SK-N-SH treated with all-trans-retinoic acid at 6 μM for 48 hours (cell line): ENCODE measurements around the gene IRS1.

Source experiments
- ATAC-seq: fragments of 200-7000 bp; cut with Tn5 transposase; 3 replicates; pipeline ENCODE4 v1.9.1; 2020; ENCODE audit warnings: mild to moderate bottlenecking, moderate library complexity
- ARNTL ChIP-seq: fragments of 450-650 bp; formaldehyde crosslinking; IDR thresholded peaks from 2 replicates; pipeline ENCODE4 v1.5.0; 2020; ENCODE audit warnings: low read depth, mild to moderate bottlenecking, moderate library complexity, borderline replicate concordance
- BACH2 ChIP-seq: fragments of 250-450 bp; sonication (Bioruptor Pico); IDR thresholded peaks from 2 replicates; pipeline ENCODE4 v1.9.0; 2021; ENCODE audit warnings: mild to moderate bottlenecking, borderline replicate concordance
- CSDC2 ChIP-seq: fragments of 250-450 bp; sonication (Bioruptor Pico); IDR thresholded peaks from 2 replicates; pipeline ENCODE4 v1.5.0; 2020; ENCODE audit warnings: mild to moderate bottlenecking, moderate library complexity
- ESRRG ChIP-seq: fragments of 250-450 bp; sonication (Bioruptor Pico); IDR thresholded peaks from 2 replicates; pipeline ENCODE4 v1.6.1; 2021; ENCODE audit warnings: mild to moderate bottlenecking
- GLIS3 ChIP-seq: fragments of 250-450 bp; sonication (Bioruptor Pico); IDR thresholded peaks from 2 replicates; pipeline ENCODE4 v1.5.0; 2020; ENCODE audit warnings: mild to moderate bottlenecking, moderate library complexity
- ISL1 ChIP-seq: fragments of 250-450 bp; sonication (Bioruptor Pico); IDR thresholded peaks from 2 replicates; pipeline ENCODE4 v2.1.2; 2022; ENCODE audit warnings: mild to moderate bottlenecking, moderate library complexity
- OSR1 ChIP-seq: fragments of 250-450 bp; sonication (Bioruptor Pico); IDR thresholded peaks from 2 replicates; pipeline ENCODE4 v1.8.0; 2022; ENCODE audit warnings: moderate library complexity, mild to moderate bottlenecking, inconsistent platforms
- PPARA ChIP-seq: fragments of 250-450 bp; sonication (Bioruptor Pico); IDR thresholded peaks from 2 replicates; pipeline ENCODE4 v1.5.0; 2020; ENCODE audit warnings: mild to moderate bottlenecking, borderline replicate concordance
- SNAI2 ChIP-seq: fragments of 250-450 bp; sonication (Bioruptor Pico); IDR thresholded peaks from 2 replicates; pipeline ENCODE4 v1.5.0; 2020; ENCODE audit warnings: mild to moderate bottlenecking, moderate library complexity
- TCF4 ChIP-seq: fragments of 250-450 bp; sonication (Bioruptor Pico); IDR thresholded peaks from 2 replicates; pipeline ENCODE4 v1.8.0; 2021; ENCODE audit warnings: mild to moderate bottlenecking, moderate library complexity, borderline replicate concordance
- TOX ChIP-seq: fragments of 250-450 bp; sonication (Bioruptor Pico); IDR thresholded peaks from 2 replicates; pipeline ENCODE4 v1.8.0; 2021; ENCODE audit warnings: mild to moderate bottlenecking, moderate library complexity, borderline replicate concordance
- ZC3H10 ChIP-seq: fragments of 250-450 bp; sonication (Bioruptor Pico); IDR thresholded peaks from 2 replicates; pipeline ENCODE4 v1.5.1; 2021; ENCODE audit warnings: mild to moderate bottlenecking, moderate library complexity
- ZFP30 ChIP-seq: fragments of 450-650 bp; formaldehyde crosslinking; IDR thresholded peaks from 2 replicates; pipeline ENCODE4 v1.5.0; 2022; ENCODE audit warnings: mild to moderate bottlenecking, moderate library complexity
- ZNF8 ChIP-seq: fragments of 450-650 bp; formaldehyde crosslinking; IDR thresholded peaks from 2 replicates; pipeline ENCODE4 v1.5.0; 2020; ENCODE audit warnings: mild to moderate bottlenecking, moderate library complexity
- TF ChIP-seq, protein P1 (sequence below): fragments of 250-450 bp; sonication (Bioruptor Pico); IDR thresholded peaks from 2 replicates; pipeline ENCODE4 v1.5.1; 2021; ENCODE audit warnings: mild to moderate bottlenecking, moderate library complexity
- TF ChIP-seq, protein P2 (sequence below): fragments of 250-450 bp; sonication (Bioruptor Pico); IDR thresholded peaks from 2 replicates; pipeline ENCODE4 v1.5.0; 2020; ENCODE audit warnings: mild to moderate bottlenecking, moderate library complexity
- TF ChIP-seq, protein P3 (sequence below): fragments of 250-450 bp; sonication (Bioruptor Pico); IDR thresholded peaks from 2 replicates; pipeline ENCODE4 v1.8.0; 2021; ENCODE audit warnings: low read depth, mild to moderate bottlenecking, moderate library complexity, borderline replicate concordance
- TF ChIP-seq, protein P4 (sequence below): fragments of 250-450 bp; sonication (Bioruptor Pico); IDR thresholded peaks from 2 replicates; pipeline ENCODE4 v1.5.1; 2020; ENCODE audit warnings: low read depth, mild to moderate bottlenecking, moderate library complexity
- TF ChIP-seq, protein P5 (sequence below): fragments of 250-450 bp; sonication (Bioruptor Pico); IDR thresholded peaks from 2 replicates; pipeline ENCODE4 v1.8.0; 2020; ENCODE audit warnings: mild to moderate bottlenecking, moderate library complexity, borderline replicate concordance

The IRS1 gene

DNA sequence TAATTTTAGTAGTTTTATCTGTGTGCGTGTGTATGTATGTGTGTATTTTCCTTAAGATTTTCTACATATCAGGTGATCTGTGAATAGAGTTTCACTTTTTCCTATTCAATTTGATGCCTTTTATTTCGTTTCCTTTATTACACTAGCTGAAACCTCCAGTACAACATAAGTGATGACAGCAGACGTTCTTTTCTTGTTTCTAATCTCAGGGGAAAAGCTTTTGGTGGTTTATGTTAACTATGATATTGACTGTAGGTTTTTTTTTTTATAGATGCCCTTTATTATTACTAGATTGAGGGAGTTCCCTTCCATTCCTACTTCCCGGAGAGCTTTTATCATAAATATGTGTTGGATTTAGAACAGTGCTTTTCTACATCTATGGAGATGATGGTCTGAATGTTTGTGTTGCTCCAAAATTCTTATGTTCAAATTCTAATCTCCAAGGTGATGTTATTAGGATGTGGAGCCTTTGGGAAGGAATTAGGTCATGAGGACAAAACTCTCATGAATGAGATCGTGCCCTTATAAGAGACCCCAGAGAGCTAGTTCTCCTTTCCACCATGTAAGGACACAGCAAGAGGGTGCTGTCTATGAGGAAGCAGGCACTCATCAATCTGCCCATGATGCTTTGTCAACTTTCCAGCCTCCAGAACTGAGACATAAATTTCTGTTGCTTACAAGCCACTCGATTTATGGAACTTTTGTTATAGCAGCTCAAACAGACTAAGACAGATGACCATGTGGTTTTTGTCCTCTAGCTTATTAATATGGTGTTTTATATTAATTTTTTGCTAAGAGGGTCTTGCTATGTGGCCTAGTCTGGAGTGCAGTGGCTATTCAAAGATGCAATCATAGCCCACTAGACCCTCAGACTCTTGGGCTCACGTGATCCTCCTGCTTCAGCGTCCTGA is 30.4 kb upstream of the IRS1 start:
- TF ChIP-seq OSR1 (CRISPR knock-in tag) (no peak), ESRRG (CRISPR knock-in tag) (no peak), PPARA (CRISPR knock-in tag) (no peak), CSDC2 (no peak), SNAI2 (CRISPR knock-in tag) (no peak), BACH2 (CRISPR knock-in tag) (no peak), TOX (no peak), ZFP30 (CRISPR knock-in tag) (no peak), TCF4 (CRISPR knock-in tag) (no peak), ZNF8 (CRISPR knock-in tag) (no peak), ISL1 (CRISPR knock-in tag) (no peak)
- TF ChIP-seq, protein P1, sequence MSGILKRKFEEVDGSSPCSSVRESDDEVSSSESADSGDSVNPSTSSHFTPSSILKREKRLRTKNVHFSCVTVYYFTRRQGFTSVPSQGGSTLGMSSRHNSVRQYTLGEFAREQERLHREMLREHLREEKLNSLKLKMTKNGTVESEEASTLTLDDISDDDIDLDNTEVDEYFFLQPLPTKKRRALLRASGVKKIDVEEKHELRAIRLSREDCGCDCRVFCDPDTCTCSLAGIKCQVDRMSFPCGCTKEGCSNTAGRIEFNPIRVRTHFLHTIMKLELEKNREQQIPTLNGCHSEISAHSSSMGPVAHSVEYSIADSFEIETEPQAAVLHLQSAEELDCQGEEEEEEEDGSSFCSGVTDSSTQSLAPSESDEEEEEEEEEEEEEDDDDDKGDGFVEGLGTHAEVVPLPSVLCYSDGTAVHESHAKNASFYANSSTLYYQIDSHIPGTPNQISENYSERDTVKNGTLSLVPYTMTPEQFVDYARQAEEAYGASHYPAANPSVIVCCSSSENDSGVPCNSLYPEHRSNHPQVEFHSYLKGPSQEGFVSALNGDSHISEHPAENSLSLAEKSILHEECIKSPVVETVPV (CRISPR knock-in tag) = no peak
- ATAC-seq = no peak

DNA sequence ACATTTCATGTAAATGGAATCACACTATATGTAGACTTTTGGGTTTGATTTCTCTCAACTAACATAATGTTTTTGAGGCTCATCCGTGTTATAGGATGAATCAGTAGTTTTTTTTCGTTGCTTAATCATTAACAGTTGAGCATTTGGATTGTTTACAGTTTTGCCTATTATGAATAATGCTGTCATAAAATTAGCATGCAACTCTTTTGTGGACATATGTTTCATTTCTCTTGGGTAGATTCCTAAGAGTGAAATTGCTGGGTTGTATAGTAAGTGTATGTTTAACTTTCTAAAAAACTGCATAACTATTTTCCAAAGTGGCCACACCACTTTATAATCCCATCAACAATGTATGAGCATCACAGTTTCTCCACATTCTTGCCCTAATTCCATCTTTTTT is 28.6 kb upstream of the IRS1 start:
- no peak for ATAC-seq
- TF ChIP-seq ISL1 (CRISPR knock-in tag) (no peak), TCF4 (CRISPR knock-in tag) (no peak), GLIS3 (CRISPR knock-in tag) (no peak), ZFP30 (CRISPR knock-in tag) (no peak), OSR1 (CRISPR knock-in tag) (no peak), BACH2 (CRISPR knock-in tag) (no peak), ZC3H10 (no peak), ARNTL (no peak), CSDC2 (no peak), ESRRG (CRISPR knock-in tag) (no peak), TOX (no peak)
- TF ChIP-seq, protein P1 (CRISPR knock-in tag) = no peak
- TF ChIP-seq, protein P2, sequence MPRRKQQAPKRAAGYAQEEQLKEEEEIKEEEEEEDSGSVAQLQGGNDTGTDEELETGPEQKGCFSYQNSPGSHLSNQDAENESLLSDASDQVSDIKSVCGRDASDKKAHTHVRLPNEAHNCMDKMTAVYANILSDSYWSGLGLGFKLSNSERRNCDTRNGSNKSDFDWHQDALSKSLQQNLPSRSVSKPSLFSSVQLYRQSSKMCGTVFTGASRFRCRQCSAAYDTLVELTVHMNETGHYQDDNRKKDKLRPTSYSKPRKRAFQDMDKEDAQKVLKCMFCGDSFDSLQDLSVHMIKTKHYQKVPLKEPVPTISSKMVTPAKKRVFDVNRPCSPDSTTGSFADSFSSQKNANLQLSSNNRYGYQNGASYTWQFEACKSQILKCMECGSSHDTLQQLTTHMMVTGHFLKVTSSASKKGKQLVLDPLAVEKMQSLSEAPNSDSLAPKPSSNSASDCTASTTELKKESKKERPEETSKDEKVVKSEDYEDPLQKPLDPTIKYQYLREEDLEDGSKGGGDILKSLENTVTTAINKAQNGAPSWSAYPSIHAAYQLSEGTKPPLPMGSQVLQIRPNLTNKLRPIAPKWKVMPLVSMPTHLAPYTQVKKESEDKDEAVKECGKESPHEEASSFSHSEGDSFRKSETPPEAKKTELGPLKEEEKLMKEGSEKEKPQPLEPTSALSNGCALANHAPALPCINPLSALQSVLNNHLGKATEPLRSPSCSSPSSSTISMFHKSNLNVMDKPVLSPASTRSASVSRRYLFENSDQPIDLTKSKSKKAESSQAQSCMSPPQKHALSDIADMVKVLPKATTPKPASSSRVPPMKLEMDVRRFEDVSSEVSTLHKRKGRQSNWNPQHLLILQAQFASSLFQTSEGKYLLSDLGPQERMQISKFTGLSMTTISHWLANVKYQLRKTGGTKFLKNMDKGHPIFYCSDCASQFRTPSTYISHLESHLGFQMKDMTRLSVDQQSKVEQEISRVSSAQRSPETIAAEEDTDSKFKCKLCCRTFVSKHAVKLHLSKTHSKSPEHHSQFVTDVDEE = no peak
- TF ChIP-seq, protein P3, sequence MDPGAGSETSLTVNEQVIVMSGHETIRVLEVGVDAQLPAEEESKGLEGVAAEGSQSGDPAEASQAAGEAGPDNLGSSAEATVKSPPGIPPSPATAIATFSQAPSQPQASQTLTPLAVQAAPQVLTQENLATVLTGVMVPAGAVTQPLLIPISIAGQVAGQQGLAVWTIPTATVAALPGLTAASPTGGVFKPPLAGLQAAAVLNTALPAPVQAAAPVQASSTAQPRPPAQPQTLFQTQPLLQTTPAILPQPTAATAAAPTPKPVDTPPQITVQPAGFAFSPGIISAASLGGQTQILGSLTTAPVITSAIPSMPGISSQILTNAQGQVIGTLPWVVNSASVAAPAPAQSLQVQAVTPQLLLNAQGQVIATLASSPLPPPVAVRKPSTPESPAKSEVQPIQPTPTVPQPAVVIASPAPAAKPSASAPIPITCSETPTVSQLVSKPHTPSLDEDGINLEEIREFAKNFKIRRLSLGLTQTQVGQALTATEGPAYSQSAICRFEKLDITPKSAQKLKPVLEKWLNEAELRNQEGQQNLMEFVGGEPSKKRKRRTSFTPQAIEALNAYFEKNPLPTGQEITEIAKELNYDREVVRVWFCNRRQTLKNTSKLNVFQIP (CRISPR knock-in tag) = no peak

DNA sequence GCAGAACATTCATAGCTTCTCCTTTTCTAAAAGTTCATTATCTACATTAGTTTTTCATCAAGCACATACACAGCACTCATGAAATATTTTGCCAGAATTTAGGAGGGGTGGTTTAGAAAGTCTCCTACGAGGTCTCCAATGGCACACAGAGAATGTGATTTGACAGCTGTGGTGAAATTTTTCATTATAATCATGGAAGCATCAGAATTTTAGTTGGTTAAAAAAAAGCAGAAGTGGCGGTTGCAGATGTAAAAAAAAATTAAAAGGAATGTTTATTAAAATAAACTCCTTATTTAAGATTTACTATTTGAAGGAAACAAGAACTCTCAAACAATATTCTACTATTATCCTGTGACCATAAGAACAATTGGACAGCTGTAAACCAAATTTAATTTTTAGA is 25.4 kb upstream of the IRS1 start:
- TF ChIP-seq, protein P3 (CRISPR knock-in tag) = no peak
- TF ChIP-seq ZC3H10 (no peak), ZNF8 (CRISPR knock-in tag) (no peak), ARNTL (no peak), SNAI2 (CRISPR knock-in tag) (no peak), PPARA (CRISPR knock-in tag) (no peak)
- TF ChIP-seq, protein P4, sequence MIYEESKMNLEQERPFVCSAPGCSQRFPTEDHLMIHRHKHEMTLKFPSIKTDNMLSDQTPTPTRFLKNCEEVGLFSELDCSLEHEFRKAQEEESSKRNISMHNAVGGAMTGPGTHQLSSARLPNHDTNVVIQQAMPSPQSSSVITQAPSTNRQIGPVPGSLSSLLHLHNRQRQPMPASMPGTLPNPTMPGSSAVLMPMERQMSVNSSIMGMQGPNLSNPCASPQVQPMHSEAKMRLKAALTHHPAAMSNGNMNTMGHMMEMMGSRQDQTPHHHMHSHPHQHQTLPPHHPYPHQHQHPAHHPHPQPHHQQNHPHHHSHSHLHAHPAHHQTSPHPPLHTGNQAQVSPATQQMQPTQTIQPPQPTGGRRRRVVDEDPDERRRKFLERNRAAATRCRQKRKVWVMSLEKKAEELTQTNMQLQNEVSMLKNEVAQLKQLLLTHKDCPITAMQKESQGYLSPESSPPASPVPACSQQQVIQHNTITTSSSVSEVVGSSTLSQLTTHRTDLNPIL (CRISPR knock-in tag) = no peak
- TF ChIP-seq, protein P2 = no peak
- TF ChIP-seq, protein P5, sequence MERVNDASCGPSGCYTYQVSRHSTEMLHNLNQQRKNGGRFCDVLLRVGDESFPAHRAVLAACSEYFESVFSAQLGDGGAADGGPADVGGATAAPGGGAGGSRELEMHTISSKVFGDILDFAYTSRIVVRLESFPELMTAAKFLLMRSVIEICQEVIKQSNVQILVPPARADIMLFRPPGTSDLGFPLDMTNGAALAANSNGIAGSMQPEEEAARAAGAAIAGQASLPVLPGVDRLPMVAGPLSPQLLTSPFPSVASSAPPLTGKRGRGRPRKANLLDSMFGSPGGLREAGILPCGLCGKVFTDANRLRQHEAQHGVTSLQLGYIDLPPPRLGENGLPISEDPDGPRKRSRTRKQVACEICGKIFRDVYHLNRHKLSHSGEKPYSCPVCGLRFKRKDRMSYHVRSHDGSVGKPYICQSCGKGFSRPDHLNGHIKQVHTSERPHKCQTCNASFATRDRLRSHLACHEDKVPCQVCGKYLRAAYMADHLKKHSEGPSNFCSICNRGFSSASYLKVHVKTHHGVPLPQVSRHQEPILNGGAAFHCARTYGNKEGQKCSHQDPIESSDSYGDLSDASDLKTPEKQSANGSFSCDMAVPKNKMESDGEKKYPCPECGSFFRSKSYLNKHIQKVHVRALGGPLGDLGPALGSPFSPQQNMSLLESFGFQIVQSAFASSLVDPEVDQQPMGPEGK = no peak
- no peak for ATAC-seq
